Testis (tissue), 3 donors: ENCODE measurements around the gene PRMT7. TPM values are rescaled to one million over a fixed set of nuclear protein-coding genes. Genes with fewer than 3 reads are reported as not detected.

Source experiments
- DNase-seq: peaks from one replicate; pipeline ENCODE4 v3.0.0-alpha.2; 2019
- H3K27ac ChIP-seq, 2 donors: fragments of 200-600 bp; sonication (generic); one replicate each; pipeline ENCODE4 v1.5.1; 2019
- H3K27me3 ChIP-seq: fragments of 200-600 bp; sonication (generic); one replicate; pipeline ENCODE4 v1.5.1; 2019
- H3K36me3 ChIP-seq: fragments of 200-600 bp; sonication (generic); one replicate; pipeline ENCODE4 v1.5.1; 2017; ENCODE audit warnings: low read depth; ENCODE audit errors: missing control alignments
- H3K4me1 ChIP-seq: fragments of 200-600 bp; sonication (generic); one replicate; pipeline ENCODE4 v1.5.1; 2019
- H3K4me3 ChIP-seq, 2 donors: fragments of 200-600 bp; sonication (generic); one replicate each; pipeline ENCODE4 v1.5.1; 2017 to 2019
- H3K9me3 ChIP-seq: fragments of 200-600 bp; sonication (generic); one replicate; pipeline ENCODE4 v1.5.1; 2017
- CTCF ChIP-seq, 3 experiments: fragments of 450-650 bp in 2 of 3; fragments of 200-600 bp in 1 of 3; sonication (generic) in 1 of 3; IDR thresholded peaks; one replicate each; pipeline ENCODE4 v1.5.1; 2016 to 2019; ENCODE audit warnings: antibody characterized with exemption in 3 of 3, mild to moderate bottlenecking in 2 of 3, moderate library complexity in 1 of 3
- POLR2A ChIP-seq: fragments of 450-650 bp; IDR thresholded peaks from one replicate; pipeline ENCODE4 v1.6.1; 2017; ENCODE audit warnings: antibody characterized with exemption, mild to moderate bottlenecking, moderate library complexity
- WGBS, 2 donors: methylation state at CpG; one replicate each; pipeline ENCODE4 v1.1.5; 2018; 5-methylcytosine and 5-hydroxymethylcytosine counted together
- intact Hi-C: fragments of 100-400 bp; cut with DNase I; formaldehyde crosslinking; loops from one replicate; pipeline ENCODE4 v1.15.1; 2023; ENCODE audit warnings: low total_unique reads
- polyA plus RNA-seq: library from polyadenylated mRNA; stranded (reverse); fragments of 350-450 nt; fragmentation: Illumina TruSeq; extraction: RNeasy Lipid Tissue Mini Kit (QIAGEN cat#74804); gene quantifications from one replicate; pipeline ENCODE4 v1.2.3, GENCODE V29; 2014; ENCODE audit warnings: low read depth, low replicate concordance; ENCODE audit not compliant: insufficient read depth
- total RNA-seq, 2 donors: library from RNA; depleted of rRNA; stranded (reverse); fragments of >200 nt; gene quantifications; one replicate each; pipeline ENCODE4 v1.2.3, GENCODE V29; 2016

Gene PRMT7
- total and polyA plus RNA-seq, 3 donors from 2014 or later = 47.9 to 111 (median 99.3) TPM

- Histone ChIP-seq H3K36me3 (no peaks in the 10 kb centered on the region), H3K9me3 (no peaks in the 10 kb centered on the region), H3K4me3 (no peak overlapping the region), H3K4me1 (peaks cover 43% of the 10 kb centered on the region), H3K27me3 (no peaks in the 10 kb centered on the region), H3K27ac (peak overlapping the region; percentile 64 to 90)
- 61 to 74% methylated on average over 4 of the region's 4 CpGs for WGBS, 2 donors
- intact Hi-C loops = no loop called here
- DNase-seq = no peak
- no peak for TF ChIP-seq POLR2A
- no peak for TF ChIP-seq CTCF (IDR thresholded peaks at IDR 0.05)
These were observed 28.8 kb upstream of the PRMT7 start for GRCh38 chr16:68282064-68282452.

DNA sequence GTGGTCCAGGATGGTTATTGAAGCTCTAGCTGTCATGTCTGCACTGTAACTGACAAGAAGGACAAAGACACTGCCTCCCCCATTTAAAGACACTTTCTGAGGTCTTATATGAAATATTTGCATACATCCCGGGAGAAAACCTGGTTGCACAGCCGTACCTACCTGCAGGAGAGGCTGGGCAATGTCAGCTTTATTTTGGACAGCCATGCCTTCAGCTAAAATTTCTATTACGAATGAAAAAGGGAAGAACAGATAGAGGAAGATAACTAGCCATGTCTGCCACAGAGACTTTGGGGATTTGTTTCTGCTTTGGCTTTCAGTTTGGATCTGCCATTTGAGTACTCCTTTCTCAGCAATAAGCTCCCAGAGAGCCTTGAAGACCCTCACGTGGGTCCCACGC, 27.5 kb upstream of the PRMT7 start:
- Histone ChIP-seq H3K4me3 (no peak overlapping the region), H3K9me3 (no peaks in the 10 kb centered on the region), H3K27ac (peak overlapping the region; percentile 64 to 90), H3K4me1 (peaks cover 47% of the 10 kb centered on the region), H3K36me3 (no peaks in the 10 kb centered on the region), H3K27me3 (no peaks in the 10 kb centered on the region)
- intact Hi-C loops = no loop called here
- TF ChIP-seq POLR2A (no peak), CTCF (IDR thresholded peaks at IDR 0.05) (no peak)
- no peak for DNase-seq
- 45 to 62% methylated on average over 5 of the region's 5 CpGs for WGBS, 2 donors

DNA sequence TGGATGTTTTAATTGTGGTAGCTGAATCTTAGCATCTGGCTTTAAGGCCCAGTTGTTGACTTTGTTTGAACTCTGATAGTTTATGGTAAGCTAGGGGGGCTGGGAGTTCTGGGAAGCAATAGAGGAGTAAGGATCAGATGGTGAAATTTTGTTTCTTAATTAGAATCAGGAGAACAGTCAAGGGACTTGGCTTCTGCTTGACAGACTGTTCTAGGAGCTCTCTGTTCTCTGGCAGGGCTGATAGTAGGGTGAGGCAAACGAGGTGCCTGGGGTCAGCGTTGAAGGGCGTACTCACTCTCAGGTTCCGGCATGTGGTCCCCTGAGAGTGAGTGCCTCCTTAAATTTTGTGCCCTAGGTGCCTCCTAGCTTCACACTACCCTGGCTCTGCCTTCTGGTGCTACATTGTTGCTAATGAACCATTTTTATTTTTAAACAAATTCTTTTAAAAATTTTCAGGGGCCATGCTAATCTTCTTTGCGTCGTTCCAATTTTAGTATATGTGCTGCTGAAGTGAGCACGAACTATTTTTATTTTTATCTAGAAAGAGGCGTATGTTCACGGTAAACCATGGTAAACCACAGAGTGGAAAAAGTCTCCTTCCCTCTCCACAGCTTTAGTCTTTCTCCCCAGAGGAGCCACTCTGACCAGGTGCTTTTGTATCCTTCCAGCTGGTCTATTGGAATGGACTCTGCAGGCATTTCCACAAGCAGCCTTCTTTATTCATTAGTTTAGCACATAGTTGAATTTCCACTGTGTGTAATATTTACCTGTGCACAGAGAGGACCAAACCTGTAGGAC, 26.8 kb upstream of the PRMT7 start:
- intact Hi-C loops = no loop called here
- H3K9me3 ChIP-seq = no peaks in the 10 kb centered on the region
- TF ChIP-seq POLR2A (no peak), CTCF (IDR thresholded peaks at IDR 0.05) (no peak)
- WGBS, 2 donors = 23 to 44% methylated on average over 9 of the region's 9 CpGs
- H3K27me3 ChIP-seq = no peaks in the 10 kb centered on the region
- no peak overlapping the region for H3K4me3 ChIP-seq
- peaks cover 47% of the 10 kb centered on the region for H3K4me1 ChIP-seq
- H3K27ac ChIP-seq = peak overlapping the region; percentile 64 to 90
- H3K36me3 ChIP-seq = no peaks in the 10 kb centered on the region
- DNase-seq = peak; percentile 78

GRCh38 chr16:68284847-68285246, 26.0 kb upstream of the PRMT7 start:
- TF ChIP-seq POLR2A (no peak), CTCF (IDR thresholded peaks at IDR 0.05) (no peak)
- WGBS, 2 donors = 71 to 80% methylated on average over 5 of the region's 5 CpGs
- Histone ChIP-seq H3K4me3 (no peak overlapping the region), H3K27ac (peak overlapping the region; percentile 39 to 90), H3K36me3 (no peaks in the 10 kb centered on the region), H3K9me3 (no peaks in the 10 kb centered on the region), H3K4me1 (peaks cover 51% of the 10 kb centered on the region), H3K27me3 (no peaks in the 10 kb centered on the region)
- intact Hi-C loops = no loop called here
- no peak for DNase-seq

- no peaks in the 10 kb centered on the region for H3K27me3 ChIP-seq
- H3K4me1 ChIP-seq = peaks cover 51% of the 10 kb centered on the region
- H3K4me3 ChIP-seq = no peak overlapping the region
- DNase-seq = no peak
- H3K27ac ChIP-seq = peak overlapping the region in 1 of 2 donors; percentile 90
- no peaks in the 10 kb centered on the region for H3K36me3 ChIP-seq
- H3K9me3 ChIP-seq = no peaks in the 10 kb centered on the region
- intact Hi-C loops = no loop called here
- TF ChIP-seq CTCF (IDR thresholded peaks at IDR 0.05) (no peak), POLR2A (no peak)
- 90% methylated on average over 3 of the region's 3 CpGs for WGBS, 2 donors
These were observed 25.1 kb upstream of the PRMT7 start for GRCh38 chr16:68285683-68286082.
